RWPE2 (cell line): ENCODE data around the gene PLOD3.
"Not testable (repeated sequence)": the region's sequence is repeated elsewhere in the genome, so short reads cannot be mapped to it uniquely, and the experiment has no call there.

ENCODE experiments used
- ATAC-seq: fragments of 200-7000 bp; cut with Tn5 transposase; 3 replicates; pipeline ENCODE4 v1.9.1; 2021; ENCODE audit warnings: low read depth
- DNase-seq: peaks from one replicate; pipeline ENCODE4 v3.0.0-alpha.2; 2020; ENCODE audit warnings: low spot score
- H3K27ac ChIP-seq: fragments of 450-650 bp; 2 replicates; pipeline ENCODE4 v1.5.1; 2017; ENCODE audit warnings: mild to moderate bottlenecking; ENCODE audit not compliant: poor library complexity, severe bottlenecking
- H3K27me3 ChIP-seq: fragments of 250-450 bp; sonication (Bioruptor Pico); 2 replicates; pipeline ENCODE4 v1.5.1; 2021; ENCODE audit warnings: mild to moderate bottlenecking, moderate library complexity; ENCODE audit not compliant: insufficient read depth, poor library complexity, severe bottlenecking
- H3K36me3 ChIP-seq: fragments of 250-450 bp; sonication (Bioruptor Pico); 2 replicates; pipeline ENCODE4 v1.5.1; 2020; ENCODE audit warnings: low read depth, mild to moderate bottlenecking, moderate library complexity
- H3K4me1 ChIP-seq: fragments of 250-450 bp; sonication (Bioruptor Pico); 2 replicates; pipeline ENCODE4 v1.5.1; 2021; ENCODE audit warnings: mild to moderate bottlenecking, moderate library complexity; ENCODE audit not compliant: insufficient read depth, poor library complexity, severe bottlenecking
- H3K4me3 ChIP-seq: fragments of 250-450 bp; sonication (Bioruptor Pico); 2 replicates; pipeline ENCODE4 v1.5.1; 2021; ENCODE audit warnings: mild to moderate bottlenecking, moderate library complexity; ENCODE audit not compliant: severe bottlenecking
- H3K9me3 ChIP-seq: fragments of 250-450 bp; sonication (Bioruptor Pico); 2 replicates; pipeline ENCODE4 v1.5.1; 2021; ENCODE audit warnings: mild to moderate bottlenecking, moderate library complexity; ENCODE audit not compliant: severe bottlenecking
- CTCF ChIP-seq: fragments of 450-650 bp; IDR thresholded peaks from one replicate; pipeline ENCODE4 v1.5.1; 2017; ENCODE audit warnings: mild to moderate bottlenecking, moderate library complexity; ENCODE audit not compliant: poor library complexity, severe bottlenecking

The PLOD3 gene

GRCh38 chr7:101207459-101207858, 9.9 kb downstream of the PLOD3 start:
- Histone ChIP-seq H3K36me3 (peaks cover 29% of the 10 kb centered on the region), H3K27ac (no peak overlapping the region)
- ATAC-seq = no peak

GRCh38 chr7:101206665-101207042, 10.7 kb downstream of the PLOD3 start:
- Histone ChIP-seq H3K36me3 (peaks cover 25% of the 10 kb centered on the region), H3K9me3 (no peaks in the 10 kb centered on the region), H3K27ac (no peak overlapping the region), H3K27me3 (peaks cover 9% of the 10 kb centered on the region), H3K4me1 (no peaks in the 10 kb centered on the region), H3K4me3 (no peak overlapping the region)
- DNase-seq (no peak), ATAC-seq (no peak)
- no peak for TF ChIP-seq CTCF

More at GRCh38 chr7:101207459-101207858, 9.9 kb downstream of the PLOD3 start:
- no peak for TF ChIP-seq CTCF
- H3K4me3 ChIP-seq = no peak overlapping the region
- peaks cover under 1% of the 10 kb centered on the region for H3K27me3 ChIP-seq
- H3K9me3 ChIP-seq = no peaks in the 10 kb centered on the region
- DNase-seq = no peak
- H3K4me1 ChIP-seq = no peaks in the 10 kb centered on the region

- no peak for TF ChIP-seq CTCF
- Histone ChIP-seq H3K9me3 (no peaks in the 10 kb centered on the region), H3K4me1 (no peaks in the 10 kb centered on the region), H3K27ac (no peak overlapping the region), H3K36me3 (peaks cover 21% of the 10 kb centered on the region), H3K27me3 (peaks cover 14% of the 10 kb centered on the region), H3K4me3 (no peak overlapping the region)
- ATAC-seq (no peak), DNase-seq (no peak)
These were observed 11.3 kb downstream of the PLOD3 start for GRCh38 chr7:101205901-101206664.

- H3K27ac ChIP-seq, H3K36me3 ChIP-seq, H3K4me3 ChIP-seq, ATAC-seq, H3K9me3 ChIP-seq, H3K4me1 ChIP-seq, DNase-seq: not testable (repeated sequence)
- H3K27me3 ChIP-seq = peaks cover 14% of the 10 kb centered on the region
These were observed 13.3 kb downstream of the PLOD3 start for GRCh38 chr7:101203740-101204738.

- Histone ChIP-seq H3K4me3 (no peak overlapping the region), H3K4me1 (no peaks in the 10 kb centered on the region), H3K27me3 (peaks cover 14% of the 10 kb centered on the region), H3K9me3 (no peaks in the 10 kb centered on the region), H3K36me3 (no peaks in the 10 kb centered on the region), H3K27ac (no peak overlapping the region)
- DNase-seq (no peak), ATAC-seq (no peak)
- TF ChIP-seq CTCF = no peak
These were observed 14.8 kb downstream of the PLOD3 start for GRCh38 chr7:101202603-101202918.
